H1 (cell line): Measurements from ENCODE around the gene PRKAR2B. TPM values are rescaled to one million over a fixed set of nuclear protein-coding genes. Genes with fewer than 3 reads are reported as not detected.

Experiments used
- CTCF ChIA-PET: fragments of 300-600 bp; sonication (Branson Sonifier 250); formaldehyde crosslinking; loops from one replicate; lab custom pipeline; 2021; ENCODE audit not compliant: partially characterized antibody; lab: Charles Lee
- POLR2A ChIA-PET: fragments of 300-600 bp; sonication (Branson Sonifier 250); formaldehyde crosslinking; loops from one replicate; lab custom pipeline; 2021; ENCODE audit warnings: inconsistent platforms; ENCODE audit not compliant: partially characterized antibody; lab: Charles Lee
- DNase-seq, 2 experiments: peaks; one replicate each; pipeline versions ENCODE4 v3.0.0 to v3.0.0-alpha.2; 2010 to 2022; ENCODE audit warnings: low spot score in 2 of 2, low read depth in 1 of 2, mixed read lengths in 1 of 2
- FAIRE-seq: peaks from 2 replicates; lab custom pipeline; 2011; peaks lifted over from hg19 to GRCh38; lab: Jason Lieb, UNC
- H2AFZ ChIP-seq: 2 replicates; pipeline ENCODE4 v1.8.1; 2012; ENCODE audit warnings: low read length, inconsistent platforms
- H2AK5ac ChIP-seq: 2 replicates; pipeline ENCODE4 v1.6.1; 2013; ENCODE audit warnings: low read depth, low read length
- H2BK120ac ChIP-seq: replicated peaks from 2 replicates; pipeline ENCODE3; 2013; ENCODE audit warnings: low read depth, low read length, inconsistent platforms
- H2BK12ac ChIP-seq: 2 replicates; pipeline ENCODE4 v1.6.1; 2013; ENCODE audit warnings: low read depth, low read length
- H2BK15ac ChIP-seq: 2 replicates; pipeline ENCODE4 v1.6.1; 2013; ENCODE audit warnings: low read length
- H2BK20ac ChIP-seq: 2 replicates; pipeline ENCODE4 v1.6.1; 2013; ENCODE audit warnings: low read length
- H2BK5ac ChIP-seq: 2 replicates; pipeline ENCODE4 v1.6.1; 2013; ENCODE audit warnings: low read depth, low read length
- H3K14ac ChIP-seq: 2 replicates; pipeline ENCODE4 v1.6.1; 2013; ENCODE audit warnings: inconsistent platforms; ENCODE audit not compliant: insufficient read length
- H3K18ac ChIP-seq: 2 replicates; pipeline ENCODE4 v1.6.1; 2013; ENCODE audit warnings: low read length; ENCODE audit errors: extremely low read depth
- H3K23ac ChIP-seq: 2 replicates; pipeline ENCODE4 v1.6.1; 2013; ENCODE audit warnings: inconsistent platforms; ENCODE audit not compliant: insufficient read length
- H3K23me2 ChIP-seq: 2 replicates; pipeline ENCODE4 v1.6.1; 2013; ENCODE audit warnings: low read depth, low read length
- H3K27ac ChIP-seq: 2 replicates; pipeline ENCODE4 v1.6.1; 2011; ENCODE audit warnings: low read depth, low read length, inconsistent platforms
- H3K27me3 ChIP-seq, 4 experiments: replicated peaks in 1 of 4; 1 replicate in 1 of 4; 2 replicates in 3 of 4; pipeline versions ENCODE4 v1.6.1 to v1.8.1; 2011 to 2013; ENCODE audit warnings: low read length in 3 of 4, mild to moderate bottlenecking in 3 of 4, inconsistent platforms in 2 of 4, mixed read lengths in 2 of 4, moderate library complexity in 1 of 4; ENCODE audit not compliant: control insufficient read depth in 3 of 4, insufficient read depth in 3 of 4; ENCODE audit errors: extremely low read depth in 1 of 4
- H3K36me3 ChIP-seq, 4 experiments: 2 replicates each; pipeline versions ENCODE4 v1.6.1 to v1.8.1; 2011 to 2013; ENCODE audit warnings: mild to moderate bottlenecking in 4 of 4, low read length in 3 of 4, moderate library complexity in 2 of 4, control low read depth in 1 of 4, inconsistent platforms in 1 of 4; ENCODE audit not compliant: insufficient read depth in 4 of 4, control insufficient read depth in 2 of 4
- H3K4ac ChIP-seq: replicated peaks from 2 replicates; pipeline ENCODE3; 2013; ENCODE audit warnings: low read length, low read depth, mixed read lengths, inconsistent platforms; ENCODE audit not compliant: insufficient read length
- H3K4me1 ChIP-seq, 4 experiments: replicated peaks in 1 of 4; 1 replicate in 1 of 4; 2 replicates in 3 of 4; pipeline versions ENCODE4 v1.6.1 to v1.8.1; 2011 to 2013; ENCODE audit warnings: low read length in 3 of 4, inconsistent platforms in 2 of 4, mixed read lengths in 1 of 4; ENCODE audit not compliant: insufficient read depth in 4 of 4, control insufficient read depth in 3 of 4
- H3K4me2 ChIP-seq, 2 experiments: 2 replicates each; pipeline versions ENCODE4 v1.6.1 to v1.8.1; 2011 to 2013; ENCODE audit warnings: low read depth in 2 of 2, low read length in 2 of 2, control low read depth in 1 of 2, inconsistent platforms in 1 of 2, mild to moderate bottlenecking in 1 of 2; ENCODE audit not compliant: insufficient read depth in 1 of 2
- H3K4me3 ChIP-seq, 4 experiments: fragments of 200-600, 300-600 bp in 1 of 4; sonication (generic), shearing (Covaris generic), sonication (Bioruptor Twin) in 1 of 4; 2 replicates each; pipeline versions ENCODE4 v1.5.1 to v1.8.1; 2011 to 2016; ENCODE audit warnings: low read length in 4 of 4, low read depth in 3 of 4, control low read depth in 2 of 4, inconsistent platforms in 2 of 4, mild to moderate bottlenecking in 2 of 4, mixed read lengths in 1 of 4, moderate library complexity in 1 of 4; ENCODE audit not compliant: insufficient read depth in 2 of 4; ENCODE audit errors: extremely low read depth in 1 of 4
- H3K56ac ChIP-seq: replicated peaks from 2 replicates; pipeline ENCODE3; 2013; ENCODE audit warnings: low read depth, mild to moderate bottlenecking, mixed read lengths, low read length, inconsistent platforms; ENCODE audit not compliant: insufficient read length
- H3K79me1 ChIP-seq: 2 replicates; pipeline ENCODE4 v1.6.1; 2013; ENCODE audit warnings: low read depth, low read length, control low read depth
- H3K79me2 ChIP-seq, 2 experiments: 2 replicates each; pipeline versions ENCODE4 v1.6.1 to v1.8.1; 2012 to 2013; ENCODE audit warnings: low read length in 2 of 2, mild to moderate bottlenecking in 2 of 2, inconsistent platforms in 1 of 2; ENCODE audit not compliant: insufficient read depth in 2 of 2, control insufficient read depth in 1 of 2
- H3K9ac ChIP-seq, 4 experiments: replicated peaks in 1 of 4; 1 replicate in 1 of 4; 2 replicates in 3 of 4; pipeline versions ENCODE4 v1.6.1 to v1.8.1; 2011 to 2013; ENCODE audit warnings: low read depth in 3 of 4, low read length in 3 of 4, control low read depth in 2 of 4, mild to moderate bottlenecking in 2 of 4, moderate library complexity in 2 of 4, inconsistent platforms in 1 of 4; ENCODE audit errors: extremely low read depth in 1 of 4
- H3K9me3 ChIP-seq, 2 experiments: 2 replicates each; pipeline versions ENCODE4 v1.6.1 to v1.8.1; 2012 to 2013; ENCODE audit warnings: mild to moderate bottlenecking in 2 of 2, moderate library complexity in 2 of 2, control low read depth in 1 of 2, inconsistent platforms in 1 of 2, low read depth in 1 of 2, low read length in 1 of 2, mixed read lengths in 1 of 2; ENCODE audit not compliant: insufficient read depth in 2 of 2
- H4K20me1 ChIP-seq, 2 experiments: replicated peaks in 1 of 2; 2 replicates each; pipeline versions ENCODE3 to v1.8.1; 2011 to 2013; ENCODE audit warnings: inconsistent platforms in 2 of 2, low read length in 2 of 2, mild to moderate bottlenecking in 1 of 2; ENCODE audit not compliant: insufficient read depth in 2 of 2, control insufficient read depth in 1 of 2
- H4K5ac ChIP-seq: 2 replicates; pipeline ENCODE4 v1.6.1; 2013; ENCODE audit warnings: low read length, low read depth, mixed read lengths, inconsistent platforms; ENCODE audit not compliant: insufficient read length
- H4K8ac ChIP-seq: 2 replicates; pipeline ENCODE4 v1.8.0; 2013; ENCODE audit warnings: mild to moderate bottlenecking, moderate library complexity, low read length, inconsistent platforms; ENCODE audit not compliant: insufficient read depth; ENCODE audit errors: extremely low read depth
- H4K91ac ChIP-seq: replicated peaks from 2 replicates; pipeline ENCODE3; 2013; ENCODE audit warnings: low read length, mixed read lengths, inconsistent platforms; ENCODE audit not compliant: insufficient read length
- BACH1 ChIP-seq: IDR thresholded peaks from 2 replicates; pipeline ENCODE4 v1.6.1; 2012; ENCODE audit warnings: low read length, improper control_type of control experiment
- CBX8 ChIP-seq: fragments of 300-800, 300-1000 bp; sonication (generic); IDR thresholded peaks from 2 replicates; pipeline ENCODE4 v1.7.1; 2016; ENCODE audit warnings: low read depth, low read length, borderline replicate concordance
- CHD1 ChIP-seq: IDR thresholded peaks from 2 replicates; pipeline ENCODE4 v1.6.1; 2012; ENCODE audit warnings: low read depth, low read length, improper control_type of control experiment
- CTBP2 ChIP-seq: IDR thresholded peaks from 2 replicates; pipeline ENCODE4 v1.7.0; 2011; ENCODE audit warnings: borderline replicate concordance, mild to moderate bottlenecking, moderate library complexity, mixed read lengths, low read length; ENCODE audit not compliant: insufficient read depth, insufficient read length
- EZH2 ChIP-seq: fragments of 200-600 bp; sonication (generic); IDR thresholded peaks from 2 replicates; pipeline ENCODE4 v1.7.1; 2012; ENCODE audit warnings: low read depth, mild to moderate bottlenecking, moderate library complexity, low read length, inconsistent platforms; ENCODE audit not compliant: severe bottlenecking
- HDAC6 ChIP-seq: IDR thresholded peaks from one replicate; pipeline ENCODE4 v1.7.1; 2012; ENCODE audit warnings: low read depth, mild to moderate bottlenecking, inconsistent platforms, low read length, moderate library complexity
- POLR2A ChIP-seq, 2 experiments: IDR thresholded peaks; 1 replicate in 1 of 2; 2 replicates in 1 of 2; pipeline ENCODE4 v1.6.1; 2011; ENCODE audit warnings: low read depth in 2 of 2, low read length in 2 of 2, mild to moderate bottlenecking in 2 of 2; ENCODE audit errors: control extremely low read depth in 1 of 2
- RBBP5 ChIP-seq: IDR thresholded peaks from 2 replicates; pipeline ENCODE4 v1.7.1; 2012; ENCODE audit warnings: low read depth, mild to moderate bottlenecking, inconsistent platforms, low read length, moderate library complexity, borderline replicate concordance
- RNF2 ChIP-seq: fragments of 200-900, 300-1000 bp; sonication (generic); IDR thresholded peaks from 2 replicates; pipeline ENCODE4 v1.7.1; 2016; ENCODE audit warnings: borderline replicate concordance, low read depth, mild to moderate bottlenecking, antibody characterized with exemption, low read length; ENCODE audit not compliant: poor library complexity, severe bottlenecking; ENCODE audit errors: missing control alignments
- RXRA ChIP-seq: IDR thresholded peaks from 2 replicates; pipeline ENCODE4 v1.6.1; 2011; ENCODE audit warnings: low read depth, mild to moderate bottlenecking, low read length, moderate library complexity; ENCODE audit not compliant: insufficient read depth
- SP1 ChIP-seq: IDR thresholded peaks from 2 replicates; pipeline ENCODE4 v1.6.1; 2011; ENCODE audit warnings: low read depth, low read length
- SRF ChIP-seq: IDR thresholded peaks from 2 replicates; pipeline ENCODE4 v1.6.1; 2011; ENCODE audit warnings: mild to moderate bottlenecking, low read depth, low read length, moderate library complexity
- ZNF274 ChIP-seq: IDR thresholded peaks from 2 replicates; pipeline ENCODE4 v1.7.0; 2012; ENCODE audit warnings: low read length, borderline replicate concordance; ENCODE audit errors: extremely low read depth
- WGBS, 2 experiments: shearing (Covaris generic) in 1 of 2; methylation state at CpG; one replicate each; pipeline versions ENCODE4 v1.1.6 to v1.1.7; 2013 to 2015; ENCODE audit warnings: low lambda C conversion rate in 2 of 2, mixed read lengths in 2 of 2, inconsistent platforms in 1 of 2, low coverage in 1 of 2, missing lambda C conversion rate in 1 of 2; ENCODE audit not compliant: insufficient replicate concordance in 2 of 2, insufficient coverage in 1 of 2, insufficient read length in 1 of 2; ENCODE audit errors: extremely low coverage in 1 of 2, missing lambda C conversion rate in 1 of 2; 5-methylcytosine and 5-hydroxymethylcytosine counted together
- polyA plus RNA-seq, 7 experiments: library from polyadenylated mRNA; depleted of rRNA in 3 of 7; stranded (reverse) in 5 of 7; unstranded in 2 of 7; fragments of >200 nt in 5 of 7; fragments of 200-250 nt in 2 of 7; gene quantifications; 1 replicate in 5 of 7; 2 replicates in 1 of 7; 4 replicates in 1 of 7; pipeline versions ENCODE4 v1.2.1 to v1.2.3, GENCODE V29; 2011 to 2013; ENCODE audit warnings: missing spikeins in 2 of 7, mixed read lengths in 2 of 7
- total RNA-seq: library from RNA; stranded (reverse); fragmentation: NEBNext Ultra II Directional; extraction: Animal tissue kit (Norgen Biotek cat#: 25700); gene quantifications from 2 replicates; pipeline ENCODE4 v1.2.1, GENCODE V29; 2021

Gene PRKAR2B
- total and polyA plus RNA-seq, 2 of the 8 experiments (the other 6 are each of a cell fraction or from before 2014, with no cell fraction given): 10.4 to 37.0 TPM

- no peak overlapping the region for H3K14ac ChIP-seq
- H2BK120ac ChIP-seq: no peak overlapping the region
- peaks cover 0 to 2% of the 10 kb centered on the region in 2 experiments for H4K20me1 ChIP-seq
- DNase-seq (no peak), FAIRE-seq (no peak)
- POLR2A ChIA-PET: no interaction called here
- no peak overlapping the region for H3K23ac ChIP-seq
- H4K8ac ChIP-seq: no peak overlapping the region
- TF ChIP-seq SP1: no peak
- TF ChIP-seq BACH1: no peak
- TF ChIP-seq CBX8: no peak
- TF ChIP-seq HDAC6: no peak
- TF ChIP-seq RNF2: no peak
- TF ChIP-seq ZNF274: no peak
- no peak for TF ChIP-seq RXRA
- TF ChIP-seq CHD1: no peak
- no peak for TF ChIP-seq CTBP2
- no peak for TF ChIP-seq EZH2
- TF ChIP-seq RBBP5: no peak
- TF ChIP-seq POLR2A (IDR thresholded peaks at IDR 0.05; ENCODE audit: control extremely low read depth in 1 of 2, low read depth in 2 of 2, low read length in 2 of 2): no peak
- TF ChIP-seq SRF: no peak
- H3K27ac ChIP-seq: no peak overlapping the region
- H2AFZ ChIP-seq: no peak overlapping the region
- CTCF ChIA-PET: interaction anchor here (1.2 to 1.4 kb wide), 2 partner anchors 30 to 47 kb away, joined by 3 to 6 read pairs; no protein-coding TSS in a partner anchor
- H3K9me3 ChIP-seq: peaks cover 16 to 18% of the 10 kb centered on the region in 2 experiments
- H3K4me3 ChIP-seq: no peak overlapping the region
- no peaks in the 10 kb centered on the region for H3K36me3 ChIP-seq
- H3K4me2 ChIP-seq: no peak overlapping the region
- H3K4ac ChIP-seq: no peak overlapping the region
- H3K9ac ChIP-seq: no peak overlapping the region
- no peaks in the 10 kb centered on the region for H3K23me2 ChIP-seq
- H2AK5ac ChIP-seq: no peak overlapping the region
- no peak overlapping the region for H2BK15ac ChIP-seq
- no peak overlapping the region for H2BK20ac ChIP-seq
- H3K56ac ChIP-seq: no peak overlapping the region
- WGBS, 2 experiments: 78% methylated on average over 1 of the region's 1 CpG; no CpG with 5 or more reads in 1 of the 2 experiments
- H2BK12ac ChIP-seq: no peak overlapping the region
- H3K27me3 ChIP-seq: no peaks in the 10 kb centered on the region
- H3K4me1 ChIP-seq: peaks cover 0 to 2% (median 0%) of the 10 kb centered on the region in 4 experiments; a peak in 1 of 7 replicates
- H3K18ac ChIP-seq: no peak overlapping the region
- no peak overlapping the region for H4K91ac ChIP-seq
- no peak overlapping the region for H2BK5ac ChIP-seq
- 0 out of 2 replicates have a peak, but pooled peaks cover 2% of the 10 kb centered on the region for H3K79me1 ChIP-seq
- peaks cover 5 to 10% of the 10 kb centered on the region in 2 experiments; a peak in 1 of 4 replicates for H3K79me2 ChIP-seq
- no peak overlapping the region for H4K5ac ChIP-seq
Observed at GRCh38 chr7:107100824-107101223, 56.3 kb downstream of the PRKAR2B start.
